Left lobe of liver (tissue), 2 donors: ENCODE measurements around the gene SLC35G6. TPM values are rescaled to one million over a fixed set of nuclear protein-coding genes. Genes with fewer than 3 reads are reported as not detected.
"Not testable (repeated sequence)": the region's sequence is repeated elsewhere in the genome, so short reads cannot be mapped to it uniquely, and the experiment has no call there.

ENCODE experiments used
- ATAC-seq: fragments of 200-7000 bp; cut with Tn5 transposase; one replicate; pipeline ENCODE4 v1.9.1; 2020; ENCODE audit warnings: mild to moderate bottlenecking, moderate library complexity
- DNase-seq: peaks from one replicate; pipeline ENCODE4 v3.0.0-alpha.2; 2020; ENCODE audit warnings: low spot score
- total RNA-seq: library from RNA; stranded (reverse); gene quantifications from one replicate; pipeline ENCODE4 v1.2.1, GENCODE V29; 2021
- donor health status: DM: no; HTN: no; CAD: no; lungs with moderate emphysema.
- donor health status: DM: no; HTN: yes; CAD: no.

Gene SLC35G6
- total RNA-seq, 1 donor from 2014 or later, result not detected

GRCh38 chr17:7459961-7460545 lies 21.2 kb upstream of the SLC35G6 start:
- DNase-seq (no peak), ATAC-seq (no peak)

- ATAC-seq (no peak), DNase-seq (no peak)
These were observed 20.2 kb upstream of the SLC35G6 start for GRCh38 chr17:7460850-7461660.

GRCh38 chr17:7462474-7463371 lies 18.5 kb upstream of the SLC35G6 start:
- DNase-seq, result no peak

GRCh38 chr17:7463372-7463846 lies 17.8 kb upstream of the SLC35G6 start:
- DNase-seq (no peak), ATAC-seq (no peak)

More at GRCh38 chr17:7462474-7463371, 18.5 kb upstream of the SLC35G6 start:
- no peak for ATAC-seq

GRCh38 chr17:7464081-7464480 lies 17.2 kb upstream of the SLC35G6 start:
- DNase-seq (no peak), ATAC-seq (no peak)

GRCh38 chr17:7465597-7466275 lies 15.5 kb upstream of the SLC35G6 start:
- ATAC-seq, result no peak
- no peak for DNase-seq

GRCh38 chr17:7466318-7466638 lies 15.0 kb upstream of the SLC35G6 start:
- ATAC-seq (no peak), DNase-seq (no peak)

GRCh38 chr17:7466639-7467341 lies 14.5 kb upstream of the SLC35G6 start:
- DNase-seq (peak; percentile 78), ATAC-seq (peak; percentile 49)

GRCh38 chr17:7467498-7467897 lies 13.7 kb upstream of the SLC35G6 start:
- no peak for ATAC-seq
- no peak for DNase-seq

- DNase-seq, result no peak
- ATAC-seq, result no peak
These were observed 13.0 kb upstream of the SLC35G6 start for GRCh38 chr17:7468290-7468689.

- DNase-seq, result no peak
- no peak for ATAC-seq
These were observed 12.3 kb upstream of the SLC35G6 start for GRCh38 chr17:7468804-7469389.

- not testable (repeated sequence) for ATAC-seq, DNase-seq
These were observed 11.4 kb upstream of the SLC35G6 start for GRCh38 chr17:7469843-7470242.

- DNase-seq, result not testable (repeated sequence)
- peak; percentile 54 for ATAC-seq
These were observed 10.7 kb upstream of the SLC35G6 start for GRCh38 chr17:7470457-7470973.

GRCh38 chr17:7471729-7472128 lies 9.5 kb upstream of the SLC35G6 start:
- no peak for DNase-seq
- ATAC-seq, result no peak

- peak; percentile 31 for ATAC-seq
These were observed 6.5 kb upstream of the SLC35G6 start for GRCh38 chr17:7474767-7475166.

GRCh38 chr17:7475764-7476422 lies 5.4 kb upstream of the SLC35G6 start:
- ATAC-seq, result no peak
- DNase-seq, result no peak

More at GRCh38 chr17:7474767-7475166, 6.5 kb upstream of the SLC35G6 start:
- DNase-seq, result peak; percentile 79

GRCh38 chr17:7476494-7476893 lies 4.8 kb upstream of the SLC35G6 start:
- no peak for DNase-seq
- ATAC-seq, result no peak

GRCh38 chr17:7476951-7477350 lies 4.3 kb upstream of the SLC35G6 start:
- ATAC-seq (no peak), DNase-seq (no peak)
